GM19438 (cell line): Measurements from ENCODE around the gene MED26.
"Not testable (repeated sequence)": the region's sequence is repeated elsewhere in the genome, so short reads cannot be mapped to it uniquely, and the experiment has no call there.

Experiments used
- ATAC-seq: cut with Tn5 transposase; IDR thresholded peaks from one replicate; pipeline ENCODE4 v1.9.1; 2021; ENCODE audit warnings: low read depth; ENCODE audit not compliant: unreplicated experiment

The MED26 gene

DNA sequence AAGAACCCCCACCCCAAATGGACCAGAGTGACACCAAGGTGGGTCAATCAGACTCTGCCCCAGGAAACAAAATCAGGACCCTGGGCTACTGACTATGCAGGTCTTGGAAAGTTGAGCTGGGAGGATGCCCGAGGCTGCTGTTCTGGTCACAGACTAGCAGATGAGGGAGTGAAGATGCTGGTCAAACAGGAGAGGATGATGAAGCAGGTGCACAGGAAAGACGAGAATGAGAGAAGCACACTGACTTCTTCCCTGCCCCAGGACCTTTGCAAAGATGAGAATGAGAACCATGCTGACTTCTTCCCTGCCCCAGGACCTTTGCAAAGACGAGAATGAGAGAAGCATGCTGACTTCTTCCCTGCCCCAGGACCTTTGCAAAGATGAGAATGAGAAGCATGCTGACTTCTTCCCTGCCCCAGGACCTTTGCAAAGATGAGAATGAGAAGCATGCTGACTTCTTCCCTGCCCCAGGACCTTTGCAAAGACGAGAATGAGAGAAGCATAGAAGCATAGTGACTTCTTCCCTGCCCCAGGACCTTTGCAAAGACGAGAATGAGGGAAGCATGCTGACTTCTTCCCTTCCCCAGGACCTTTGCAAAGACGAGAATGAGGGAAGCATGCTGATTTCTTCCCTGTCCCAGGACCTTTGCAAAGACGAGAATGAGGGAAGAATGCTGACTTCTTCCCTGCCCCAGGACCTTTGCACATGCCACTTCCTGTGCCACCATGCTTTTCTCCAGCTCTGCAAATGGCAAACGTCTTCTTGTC, 23.6 kb upstream of the MED26 start:
- not testable (repeated sequence) for ATAC-seq

- ATAC-seq, result no peak
These were observed 22.8 kb upstream of the MED26 start for GRCh38 chr19:16650821-16651220.

DNA sequence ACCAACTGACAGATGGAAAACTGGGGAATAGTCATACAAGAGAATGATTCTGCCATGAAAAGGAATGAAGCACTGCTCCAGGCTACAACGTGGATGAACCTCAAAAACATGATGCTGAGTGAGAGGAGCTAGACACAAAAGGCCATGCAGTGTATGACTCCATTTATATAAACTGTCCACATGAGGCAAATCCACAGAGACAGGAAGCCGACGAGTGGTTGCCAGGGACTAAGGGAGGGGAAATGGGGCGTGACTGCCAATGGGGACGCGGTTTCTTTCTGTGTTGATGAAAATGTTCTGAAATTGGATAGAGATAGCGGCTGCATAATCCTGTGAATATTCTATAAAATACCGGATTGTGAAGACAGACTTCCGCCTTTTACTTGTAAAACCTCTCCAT, 21.7 kb upstream of the MED26 start:
- no peak for ATAC-seq

- ATAC-seq, result no peak
These were observed 17.1 kb upstream of the MED26 start for GRCh38 chr19:16645140-16645539.

- no peak for ATAC-seq
These were observed 13.7 kb upstream of the MED26 start for GRCh38 chr19:16641695-16642094.

GRCh38 chr19:16640951-16641350, 12.9 kb upstream of the MED26 start:
- ATAC-seq, result no peak

DNA sequence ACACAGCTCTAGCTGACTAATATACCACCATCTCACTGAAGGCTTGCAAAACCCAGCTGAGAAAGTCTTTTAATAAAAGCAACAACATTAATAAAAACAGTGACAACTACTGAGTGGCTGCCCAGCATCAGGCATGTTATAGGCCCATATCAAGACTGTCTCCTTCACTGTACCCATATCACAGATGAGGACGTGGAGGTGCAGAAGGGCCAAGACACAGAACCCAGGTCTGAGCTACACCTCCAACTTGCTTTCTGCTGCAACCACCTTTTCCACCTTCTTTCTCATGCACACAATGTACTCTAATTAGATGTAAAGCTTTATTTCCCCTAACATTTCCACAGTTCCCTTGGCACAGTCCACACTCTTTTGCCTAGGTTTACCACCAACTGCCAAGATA, 10.7 kb upstream of the MED26 start:
- no peak for ATAC-seq

- no peak for ATAC-seq
These were observed 9.5 kb upstream of the MED26 start for GRCh38 chr19:16637535-16637934.

DNA sequence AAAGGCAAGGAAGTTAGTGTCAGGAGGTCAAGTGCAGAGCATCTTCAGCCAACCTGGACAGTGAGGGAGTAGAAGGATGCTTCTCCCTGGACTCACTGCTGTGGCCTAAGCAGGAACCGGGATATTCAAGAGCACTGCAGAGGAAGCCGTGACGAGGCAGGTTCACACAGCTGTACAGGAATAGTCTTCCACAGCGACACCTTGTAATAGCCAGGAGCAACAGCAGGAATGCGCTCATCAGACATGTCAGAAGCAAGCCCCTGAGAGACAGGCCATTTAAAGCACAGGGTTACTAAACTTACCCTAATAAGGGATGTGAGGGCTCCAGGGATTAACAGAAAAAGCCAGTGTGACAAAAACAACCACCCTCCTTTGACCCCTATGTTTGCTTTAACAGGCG, 3.5 kb upstream of the MED26 start:
- no peak for ATAC-seq

- ATAC-seq, result no peak
These were observed 1.1 kb upstream of the MED26 start for GRCh38 chr19:16628984-16629691.

DNA sequence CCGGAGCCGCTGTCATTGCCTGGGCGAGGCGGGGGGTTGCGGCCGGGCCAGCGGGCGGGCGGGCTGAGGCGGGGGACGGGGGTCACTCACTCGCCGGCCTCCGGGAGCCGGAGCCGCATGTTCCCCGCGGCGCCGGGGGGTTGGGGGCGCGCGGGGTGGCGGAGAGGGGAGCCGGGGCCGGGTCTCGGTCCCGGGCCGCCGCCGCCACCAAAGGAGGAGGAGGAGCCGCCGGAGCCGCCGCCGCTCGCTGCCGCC, 149 bp downstream of the MED26 start:
- ATAC-seq, result no peak

DNA sequence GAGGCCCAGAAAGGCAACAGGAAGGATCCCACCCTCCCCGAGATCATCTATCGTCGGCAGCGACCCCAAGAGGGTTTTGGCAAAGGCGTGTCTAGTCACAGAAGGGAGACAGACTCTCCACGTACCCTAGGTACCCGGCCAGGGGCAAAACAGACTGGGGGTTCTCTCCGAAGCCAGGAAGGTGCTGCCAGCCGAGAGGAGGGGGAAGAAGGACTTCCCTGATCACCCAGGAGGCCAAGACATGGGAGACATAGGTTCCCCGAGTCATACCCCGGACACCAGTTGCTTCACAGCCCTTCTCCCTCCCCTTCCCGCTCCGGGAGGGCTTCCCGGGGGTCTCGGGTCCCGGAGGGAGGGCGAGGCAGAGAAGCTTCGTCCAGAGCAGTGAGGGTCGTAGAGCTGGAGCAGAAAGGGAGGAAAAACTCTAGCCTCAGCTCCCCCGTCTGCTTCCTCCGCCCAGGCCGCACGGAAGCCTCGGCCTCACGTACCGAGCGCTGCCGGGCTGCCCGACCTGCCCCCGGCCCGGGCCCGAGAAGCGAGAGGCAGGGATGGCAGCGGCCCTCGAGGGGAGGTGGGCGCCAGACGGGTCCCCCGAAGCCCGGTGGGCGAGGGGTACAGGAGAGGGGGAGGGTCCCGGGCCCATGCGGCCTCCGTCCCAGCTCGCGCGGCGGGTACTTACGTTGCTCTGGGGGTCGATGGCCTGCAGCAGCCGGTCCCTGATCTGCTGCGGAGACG, 644 bp downstream of the MED26 start:
- ATAC-seq, result no peak

- no peak for ATAC-seq
These were observed 1.2 kb downstream of the MED26 start for GRCh38 chr19:16626796-16627192.

DNA sequence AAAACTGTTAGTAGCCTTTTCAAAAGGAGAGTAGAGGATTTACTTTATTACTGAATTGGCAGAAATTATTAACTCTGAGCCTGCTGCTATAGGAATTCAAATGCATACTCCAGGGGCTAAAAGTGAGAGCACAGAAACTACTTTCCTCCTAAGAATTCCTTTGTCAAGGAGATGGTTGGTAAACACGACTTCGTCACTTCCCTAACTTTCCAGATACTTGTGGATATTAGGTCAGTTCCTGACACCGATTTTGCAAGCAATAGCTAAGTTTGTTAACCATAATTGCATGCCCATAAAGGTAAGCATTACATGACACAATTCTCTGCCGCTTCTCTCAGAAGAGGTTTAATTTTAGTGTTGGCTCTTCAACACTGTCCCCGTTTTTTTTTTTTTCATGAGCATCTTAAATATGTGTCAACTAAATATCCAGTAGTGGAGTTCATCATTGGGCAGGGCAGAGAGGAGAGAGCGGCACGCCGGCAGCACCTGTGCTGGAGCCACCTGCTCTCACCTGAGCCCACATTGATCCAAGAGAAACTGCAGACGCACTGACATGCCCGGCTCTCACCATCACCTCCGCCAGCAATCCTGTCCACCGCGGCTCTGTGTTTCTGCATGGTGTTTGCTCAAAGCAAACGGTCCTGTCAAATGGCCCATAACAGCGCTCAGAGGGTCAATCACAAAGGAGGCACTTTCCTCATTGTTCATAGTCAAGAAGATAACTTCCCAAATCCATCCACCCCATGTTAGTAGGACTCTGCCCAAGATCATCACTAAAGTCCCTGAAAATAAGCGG, 2.6 kb downstream of the MED26 start:
- ATAC-seq, result no peak

- no peak for ATAC-seq
These were observed 3.8 kb downstream of the MED26 start for GRCh38 chr19:16624236-16624635.

DNA sequence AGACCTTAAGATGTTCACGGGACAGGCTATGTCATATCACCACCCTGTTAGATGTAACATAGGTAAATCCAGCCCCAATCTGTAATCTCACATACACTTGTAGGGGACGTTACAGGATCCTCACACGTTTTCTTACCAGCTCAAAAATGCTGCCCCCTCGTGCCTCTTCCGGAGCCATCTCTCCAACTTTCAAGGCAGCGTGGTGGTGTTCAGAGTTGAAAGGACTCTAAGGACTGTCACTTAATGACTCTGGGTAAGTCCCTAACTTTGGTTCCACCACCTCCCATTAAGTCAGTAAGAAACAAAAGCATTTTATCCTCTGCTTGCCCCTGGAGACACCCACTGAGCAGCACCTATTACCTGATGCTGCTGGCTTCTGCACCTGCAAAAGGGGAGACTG, 4.4 kb downstream of the MED26 start:
- no peak for ATAC-seq

- ATAC-seq, result no peak
These were observed 4.9 kb downstream of the MED26 start for GRCh38 chr19:16623066-16623465.

DNA sequence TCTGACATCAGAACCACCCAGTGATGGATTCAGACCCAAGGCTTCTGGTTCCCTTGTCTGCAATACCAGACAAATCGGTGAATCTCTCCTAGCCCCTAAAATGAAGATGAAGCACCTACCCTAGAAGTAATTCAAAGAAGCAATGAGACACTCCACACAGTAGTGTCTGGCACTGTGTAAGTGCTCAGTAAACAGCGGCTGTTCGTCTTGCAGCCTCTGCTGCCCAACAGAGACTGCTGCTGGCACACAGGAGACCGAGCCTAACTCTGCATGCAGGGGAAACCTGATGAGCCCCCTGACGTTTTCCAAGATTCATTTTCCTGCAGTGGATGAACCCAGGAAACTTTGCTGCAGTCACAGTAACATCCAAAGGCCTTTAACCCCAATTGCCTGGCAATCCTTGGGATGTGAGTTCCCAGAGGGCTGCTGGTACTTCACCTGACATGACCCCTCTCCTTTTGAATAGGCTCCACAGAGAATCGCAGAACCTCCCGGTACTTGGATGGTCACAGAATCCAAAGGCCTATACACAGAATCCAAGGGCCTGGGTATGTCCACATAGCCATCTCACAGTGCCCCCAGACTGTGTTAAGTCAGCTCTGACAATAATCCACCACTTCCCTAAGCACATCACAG, 6.7 kb downstream of the MED26 start:
- no peak for ATAC-seq

GRCh38 chr19:16620584-16620983, 7.4 kb downstream of the MED26 start:
- ATAC-seq, result no peak

DNA sequence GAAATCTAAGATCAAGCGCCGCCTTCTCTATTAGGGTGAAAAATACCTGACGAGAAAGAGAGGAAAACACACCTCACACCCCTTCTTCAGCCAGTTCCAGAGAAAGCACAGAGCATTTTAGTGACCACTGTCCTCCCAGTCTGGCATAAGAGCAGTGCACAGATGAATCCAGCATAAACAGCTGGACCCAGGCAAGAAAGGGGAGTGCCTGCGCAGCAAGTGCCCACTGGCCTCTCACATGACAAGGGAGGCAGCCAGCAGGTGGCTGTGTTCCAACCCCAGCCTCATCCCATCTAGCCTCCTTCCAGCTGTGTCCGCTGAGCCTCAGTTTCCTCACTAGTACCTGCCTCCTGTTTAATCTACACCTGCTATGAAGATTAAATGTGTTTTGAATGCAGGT, 8.0 kb downstream of the MED26 start:
- no peak for ATAC-seq

DNA sequence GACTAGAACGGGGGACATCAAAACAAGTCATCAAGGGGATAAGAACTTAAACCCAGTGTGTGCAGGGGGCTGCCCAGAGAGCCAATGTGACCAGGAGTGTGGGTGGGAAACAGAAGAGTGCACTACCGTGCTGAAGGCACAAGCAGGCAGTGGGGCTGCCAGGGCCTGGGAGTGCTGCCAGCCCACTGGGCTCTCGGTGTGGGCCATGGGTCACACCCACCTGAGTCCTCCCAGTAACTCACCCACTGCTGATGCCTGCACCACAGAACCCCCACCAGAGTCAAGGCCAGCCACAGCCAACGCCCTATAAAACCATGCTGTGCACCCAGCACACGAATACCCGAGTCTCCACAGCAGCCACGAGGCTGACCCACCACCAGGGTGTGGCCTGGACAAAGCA, 8.5 kb downstream of the MED26 start:
- no peak for ATAC-seq
